MM.1S (cell line): Measurements from ENCODE around the gene PRR35.

ENCODE experiments used
- CTCF ChIP-seq: fragments of 300-600 bp; sonication (generic); IDR thresholded peaks from 2 replicates; pipeline ENCODE4 v1.5.1; 2016; ENCODE audit warnings: antibody characterized with exemption, low read length, mixed read lengths
- EZH2 ChIP-seq: fragments of 300-600 bp; sonication (generic); optimal IDR thresholded peaks from 2 replicates; pipeline ENCODE3; 2017; ENCODE audit warnings: low read depth, mild to moderate bottlenecking, antibody characterized with exemption, low read length, mixed read lengths
- EZH2phosphoT487 ChIP-seq: fragments of 300-600 bp; sonication (generic); IDR thresholded peaks from 2 replicates; pipeline ENCODE4 v1.6.1; 2018; ENCODE audit warnings: antibody characterized with exemption, low read length

GRCh38 chr16:580946-581498 is 20.8 kb downstream of the PRR35 start:
- TF ChIP-seq CTCF (no peak), EZH2phosphoT487 (no peak), EZH2 (no peak)
